Neural cell (in vitro differentiated cells): ENCODE data around the gene KLHL15.

Experiments
- EP300 ChIP-seq: fragments of 450-650 bp; conservative IDR thresholded peaks from 2 replicates; pipeline ENCODE4 v1.6.1; 2014; ENCODE audit warnings: antibody characterized with exemption, mild to moderate bottlenecking, moderate library complexity; ENCODE audit not compliant: poor library complexity, severe bottlenecking
- EZH2 ChIP-seq: fragments of 200-600, 300-800 bp; shearing (Covaris generic), sonication (generic); IDR thresholded peaks from 2 replicates; pipeline ENCODE4 v1.6.1; 2014; ENCODE audit warnings: antibody characterized with exemption, low read length, borderline replicate concordance, mild to moderate bottlenecking; ENCODE audit not compliant: insufficient read depth, poor library complexity, severe bottlenecking
- MXI1 ChIP-seq: fragments of 450-650 bp; conservative IDR thresholded peaks from 2 replicates; pipeline ENCODE4 v1.6.1; 2014; ENCODE audit warnings: antibody characterized with exemption, mild to moderate bottlenecking; ENCODE audit not compliant: poor library complexity, severe bottlenecking
- POLR2AphosphoS5 ChIP-seq: IDR thresholded peaks from 2 replicates; pipeline ENCODE4 v1.6.1; 2012
- SMC3 ChIP-seq: fragments of 450-650 bp; conservative IDR thresholded peaks from 2 replicates; pipeline ENCODE4 v1.6.1; 2014; ENCODE audit warnings: antibody characterized with exemption, mild to moderate bottlenecking, moderate library complexity; ENCODE audit not compliant: poor library complexity
- TAF1 ChIP-seq: IDR thresholded peaks from 2 replicates; pipeline ENCODE4 v1.6.1; 2012; ENCODE audit warnings: low read depth
- TF ChIP-seq, protein P1 (sequence below): fragments of 450-650 bp; IDR thresholded peaks from 2 replicates; pipeline ENCODE4 v1.5.1; 2014; ENCODE audit warnings: antibody characterized with exemption, mild to moderate bottlenecking, moderate library complexity; ENCODE audit not compliant: poor library complexity, severe bottlenecking
- TF ChIP-seq, protein P2 (sequence below): IDR thresholded peaks from 2 replicates; pipeline ENCODE4 v1.6.1; 2012; ENCODE audit warnings: borderline replicate concordance

DNA sequence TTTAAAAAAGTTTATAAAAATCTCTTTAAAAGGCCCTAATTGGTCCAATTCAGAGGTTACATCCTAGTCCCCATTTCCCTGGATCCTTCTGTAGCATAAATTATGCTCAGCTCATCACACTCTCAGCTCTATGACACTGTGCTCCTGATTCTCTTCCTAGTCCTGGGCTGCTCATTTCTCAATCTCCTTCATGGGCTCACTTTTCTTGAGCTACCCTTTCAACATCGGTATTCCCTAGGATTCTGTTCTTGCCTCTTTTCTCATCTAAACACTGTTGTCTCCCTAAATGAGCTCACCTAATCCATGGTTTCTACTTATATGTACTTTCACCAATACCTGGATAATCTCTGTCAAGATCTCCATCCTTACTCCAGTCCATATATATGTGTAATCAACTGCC lies 14.7 kb downstream of the KLHL15 start:
- TF ChIP-seq, protein P1, sequence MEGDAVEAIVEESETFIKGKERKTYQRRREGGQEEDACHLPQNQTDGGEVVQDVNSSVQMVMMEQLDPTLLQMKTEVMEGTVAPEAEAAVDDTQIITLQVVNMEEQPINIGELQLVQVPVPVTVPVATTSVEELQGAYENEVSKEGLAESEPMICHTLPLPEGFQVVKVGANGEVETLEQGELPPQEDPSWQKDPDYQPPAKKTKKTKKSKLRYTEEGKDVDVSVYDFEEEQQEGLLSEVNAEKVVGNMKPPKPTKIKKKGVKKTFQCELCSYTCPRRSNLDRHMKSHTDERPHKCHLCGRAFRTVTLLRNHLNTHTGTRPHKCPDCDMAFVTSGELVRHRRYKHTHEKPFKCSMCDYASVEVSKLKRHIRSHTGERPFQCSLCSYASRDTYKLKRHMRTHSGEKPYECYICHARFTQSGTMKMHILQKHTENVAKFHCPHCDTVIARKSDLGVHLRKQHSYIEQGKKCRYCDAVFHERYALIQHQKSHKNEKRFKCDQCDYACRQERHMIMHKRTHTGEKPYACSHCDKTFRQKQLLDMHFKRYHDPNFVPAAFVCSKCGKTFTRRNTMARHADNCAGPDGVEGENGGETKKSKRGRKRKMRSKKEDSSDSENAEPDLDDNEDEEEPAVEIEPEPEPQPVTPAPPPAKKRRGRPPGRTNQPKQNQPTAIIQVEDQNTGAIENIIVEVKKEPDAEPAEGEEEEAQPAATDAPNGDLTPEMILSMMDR = no peak
- TF ChIP-seq, protein P2, sequence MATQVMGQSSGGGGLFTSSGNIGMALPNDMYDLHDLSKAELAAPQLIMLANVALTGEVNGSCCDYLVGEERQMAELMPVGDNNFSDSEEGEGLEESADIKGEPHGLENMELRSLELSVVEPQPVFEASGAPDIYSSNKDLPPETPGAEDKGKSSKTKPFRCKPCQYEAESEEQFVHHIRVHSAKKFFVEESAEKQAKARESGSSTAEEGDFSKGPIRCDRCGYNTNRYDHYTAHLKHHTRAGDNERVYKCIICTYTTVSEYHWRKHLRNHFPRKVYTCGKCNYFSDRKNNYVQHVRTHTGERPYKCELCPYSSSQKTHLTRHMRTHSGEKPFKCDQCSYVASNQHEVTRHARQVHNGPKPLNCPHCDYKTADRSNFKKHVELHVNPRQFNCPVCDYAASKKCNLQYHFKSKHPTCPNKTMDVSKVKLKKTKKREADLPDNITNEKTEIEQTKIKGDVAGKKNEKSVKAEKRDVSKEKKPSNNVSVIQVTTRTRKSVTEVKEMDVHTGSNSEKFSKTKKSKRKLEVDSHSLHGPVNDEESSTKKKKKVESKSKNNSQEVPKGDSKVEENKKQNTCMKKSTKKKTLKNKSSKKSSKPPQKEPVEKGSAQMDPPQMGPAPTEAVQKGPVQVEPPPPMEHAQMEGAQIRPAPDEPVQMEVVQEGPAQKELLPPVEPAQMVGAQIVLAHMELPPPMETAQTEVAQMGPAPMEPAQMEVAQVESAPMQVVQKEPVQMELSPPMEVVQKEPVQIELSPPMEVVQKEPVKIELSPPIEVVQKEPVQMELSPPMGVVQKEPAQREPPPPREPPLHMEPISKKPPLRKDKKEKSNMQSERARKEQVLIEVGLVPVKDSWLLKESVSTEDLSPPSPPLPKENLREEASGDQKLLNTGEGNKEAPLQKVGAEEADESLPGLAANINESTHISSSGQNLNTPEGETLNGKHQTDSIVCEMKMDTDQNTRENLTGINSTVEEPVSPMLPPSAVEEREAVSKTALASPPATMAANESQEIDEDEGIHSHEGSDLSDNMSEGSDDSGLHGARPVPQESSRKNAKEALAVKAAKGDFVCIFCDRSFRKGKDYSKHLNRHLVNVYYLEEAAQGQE = no peak
- no peak for TF ChIP-seq EP300
- no peak for TF ChIP-seq MXI1
- no peak for TF ChIP-seq EZH2
- TF ChIP-seq POLR2AphosphoS5 = no peak
- no peak for TF ChIP-seq SMC3
- TF ChIP-seq TAF1 = no peak
